ENCODE results near the gene SLC14A1. TPM values are rescaled to one million over a fixed set of nuclear protein-coding genes. Genes with fewer than 3 reads are reported as not detected.

Gene SLC14A1
- total and polyA plus RNA-seq, 2 experiments from 2014 or later = 0.29 to 0.54 TPM

- peak; percentile 36 for DNase-seq
- H3K4me3 ChIP-seq = no peak overlapping the region
These were observed 4.5 kb downstream of the SLC14A1 start for GRCh38 chr18:45728336-45729010.

GRCh38 chr18:45730832-45731575 is 7.0 kb downstream of the SLC14A1 start:
- 63 to 69% methylated on average over 6 of the region's 6 CpGs for WGBS, 2 experiments (ENCODE audit: low coverage in 1 of 2, low lambda C conversion rate in 2 of 2, missing lambda C conversion rate in 2 of 2)
- Histone ChIP-seq H3K4me1 (ENCODE audit: insufficient read depth) (peaks cover 31% of the 10 kb centered on the region), H3K27me3 (replicated peaks; ENCODE audit: insufficient read depth) (no peaks in the 10 kb centered on the region), H2AFZ (no peak overlapping the region), H3K4me3 (no peak overlapping the region), H3K4me2 (ENCODE audit: unreplicated experiment) (peak overlapping the region; percentile 8), H3K27ac (no peak overlapping the region), H3K79me2 (ENCODE audit: insufficient read depth) (no peaks in the 10 kb centered on the region), H3K9me3 (ENCODE audit: low read depth) (no peaks in the 10 kb centered on the region), H3K9me2 (ENCODE audit: insufficient read depth) (no peaks in the 10 kb centered on the region), H3F3A (ENCODE audit: insufficient read depth) (peaks cover 8% of the 10 kb centered on the region), H3K9ac (no peak overlapping the region), H3K36me3 (ENCODE audit: low read depth) (no peaks in the 10 kb centered on the region), H4K20me1 (ENCODE audit: insufficient read depth) (no peaks in the 10 kb centered on the region)
- in situ Hi-C loops (cut with MboI) = no loop called here
- peak; percentile 60 for DNase-seq
- TF ChIP-seq EZH2 (IDR thresholded peaks at IDR 0.05; ENCODE audit: insufficient read depth, poor library complexity, severe bottlenecking) (no peak), EZH2phosphoT487 (IDR thresholded peaks at IDR 0.05; ENCODE audit: insufficient read depth, low read depth) (no peak)

More at GRCh38 chr18:45728336-45729010, 4.5 kb downstream of the SLC14A1 start:
- H2AFZ ChIP-seq = no peak overlapping the region
- no peak overlapping the region for H3K4me2 ChIP-seq (ENCODE audit: unreplicated experiment)
- no peak overlapping the region for H3K27ac ChIP-seq
- H3K9ac ChIP-seq = no peak overlapping the region
- H3K4me1 ChIP-seq (ENCODE audit: insufficient read depth) = peaks cover 31% of the 10 kb centered on the region
- H3K79me2 ChIP-seq (ENCODE audit: insufficient read depth) = no peaks in the 10 kb centered on the region
- H3K9me2 ChIP-seq (ENCODE audit: insufficient read depth) = no peaks in the 10 kb centered on the region
- no peaks in the 10 kb centered on the region for H3K36me3 ChIP-seq (ENCODE audit: low read depth)
- 1 to 2% methylated on average over 2 of the region's 2 CpGs for WGBS, 2 experiments (ENCODE audit: low coverage in 1 of 2, low lambda C conversion rate in 2 of 2, missing lambda C conversion rate in 2 of 2)
- H3K27me3 ChIP-seq (replicated peaks; ENCODE audit: insufficient read depth) = no peaks in the 10 kb centered on the region
- peaks cover 8% of the 10 kb centered on the region for H3F3A ChIP-seq (ENCODE audit: insufficient read depth)
- TF ChIP-seq EZH2 (IDR thresholded peaks at IDR 0.05; ENCODE audit: insufficient read depth, poor library complexity, severe bottlenecking) (no peak), EZH2phosphoT487 (IDR thresholded peaks at IDR 0.05; ENCODE audit: insufficient read depth, low read depth) (no peak)
- in situ Hi-C loops (cut with MboI) = no loop called here
- no peaks in the 10 kb centered on the region for H3K9me3 ChIP-seq (ENCODE audit: low read depth)
- no peaks in the 10 kb centered on the region for H4K20me1 ChIP-seq (ENCODE audit: insufficient read depth)

- 94 to 95% methylated on average over 2 of the region's 2 CpGs for WGBS, 2 experiments (ENCODE audit: low coverage in 1 of 2, low lambda C conversion rate in 2 of 2, missing lambda C conversion rate in 2 of 2)
- Histone ChIP-seq H4K20me1 (ENCODE audit: insufficient read depth) (no peaks in the 10 kb centered on the region), H3K79me2 (ENCODE audit: insufficient read depth) (no peaks in the 10 kb centered on the region), H3K9ac (no peak overlapping the region), H3F3A (ENCODE audit: insufficient read depth) (peaks cover 8% of the 10 kb centered on the region), H3K27ac (no peak overlapping the region), H3K4me2 (ENCODE audit: unreplicated experiment) (peak overlapping the region; percentile 8), H3K36me3 (ENCODE audit: low read depth) (no peaks in the 10 kb centered on the region), H3K27me3 (replicated peaks; ENCODE audit: insufficient read depth) (no peaks in the 10 kb centered on the region), H3K9me2 (ENCODE audit: insufficient read depth) (no peaks in the 10 kb centered on the region), H2AFZ (no peak overlapping the region), H3K9me3 (ENCODE audit: low read depth) (no peaks in the 10 kb centered on the region), H3K4me3 (no peak overlapping the region), H3K4me1 (ENCODE audit: insufficient read depth) (peaks cover 31% of the 10 kb centered on the region)
- no peak for DNase-seq
- in situ Hi-C loops (cut with MboI) = no loop called here
- TF ChIP-seq EZH2phosphoT487 (IDR thresholded peaks at IDR 0.05; ENCODE audit: insufficient read depth, low read depth) = no peak
- TF ChIP-seq EZH2 (IDR thresholded peaks at IDR 0.05; ENCODE audit: insufficient read depth, poor library complexity, severe bottlenecking) = no peak
These were observed 7.7 kb downstream of the SLC14A1 start for GRCh38 chr18:45731716-45732115.

- H3K4me3 ChIP-seq = no peak overlapping the region
- H3K27me3 ChIP-seq (replicated peaks; ENCODE audit: insufficient read depth) = no peaks in the 10 kb centered on the region
- no peaks in the 10 kb centered on the region for H3K79me2 ChIP-seq (ENCODE audit: insufficient read depth)
- 90 to 92% methylated on average over 7 of the region's 7 CpGs for WGBS, 2 experiments (ENCODE audit: low coverage in 1 of 2, low lambda C conversion rate in 2 of 2, missing lambda C conversion rate in 2 of 2)
- no peaks in the 10 kb centered on the region for H3K9me2 ChIP-seq (ENCODE audit: insufficient read depth)
- no peak overlapping the region for H3K27ac ChIP-seq
- H3K4me1 ChIP-seq (ENCODE audit: insufficient read depth) = peaks cover 24% of the 10 kb centered on the region
- H3F3A ChIP-seq (ENCODE audit: insufficient read depth) = peaks cover 7% of the 10 kb centered on the region
- H3K36me3 ChIP-seq (ENCODE audit: low read depth) = no peaks in the 10 kb centered on the region
- H3K9me3 ChIP-seq (ENCODE audit: low read depth) = no peaks in the 10 kb centered on the region
- no peak overlapping the region for H3K9ac ChIP-seq
- DNase-seq = no peak
- in situ Hi-C loops (cut with MboI) = no loop called here
- H2AFZ ChIP-seq = no peak overlapping the region
- no peak overlapping the region for H3K4me2 ChIP-seq (ENCODE audit: unreplicated experiment)
- no peak for TF ChIP-seq EZH2 (IDR thresholded peaks at IDR 0.05; ENCODE audit: insufficient read depth, poor library complexity, severe bottlenecking)
- no peak for TF ChIP-seq EZH2phosphoT487 (IDR thresholded peaks at IDR 0.05; ENCODE audit: insufficient read depth, low read depth)
- no peaks in the 10 kb centered on the region for H4K20me1 ChIP-seq (ENCODE audit: insufficient read depth)
These were observed 9.6 kb downstream of the SLC14A1 start for GRCh38 chr18:45733535-45733934.
